HG02623 (cell line): ENCODE data around the gene METTL17.
"Not testable (repeated sequence)": the region's sequence is repeated elsewhere in the genome, so short reads cannot be mapped to it uniquely, and the experiment has no call there.

Experiments
- ATAC-seq: cut with Tn5 transposase; IDR thresholded peaks from one replicate; pipeline ENCODE4 v1.9.1; 2021; ENCODE audit warnings: moderate library complexity; ENCODE audit not compliant: unreplicated experiment

The METTL17 gene

DNA sequence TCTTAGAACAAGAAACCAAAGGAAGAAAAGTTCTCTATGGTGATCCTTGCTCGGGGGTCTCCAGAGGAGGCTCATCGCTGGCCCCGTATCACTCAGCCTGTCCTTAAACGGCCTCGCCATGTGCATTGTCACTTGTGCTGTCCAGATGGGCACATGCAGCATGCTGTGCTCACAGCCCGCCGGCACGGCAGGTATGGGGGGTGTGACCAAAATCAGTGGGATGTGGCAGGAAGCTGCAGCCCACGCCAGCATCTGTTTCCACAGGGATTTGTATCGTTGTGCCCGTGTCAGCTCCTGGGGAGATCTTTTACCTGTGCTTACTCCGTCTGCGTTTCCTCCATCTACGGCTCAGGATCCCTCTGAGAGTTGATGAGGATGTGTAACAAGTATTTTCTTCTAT lies 6.7 kb downstream of the METTL17 start:
- no peak for ATAC-seq

DNA sequence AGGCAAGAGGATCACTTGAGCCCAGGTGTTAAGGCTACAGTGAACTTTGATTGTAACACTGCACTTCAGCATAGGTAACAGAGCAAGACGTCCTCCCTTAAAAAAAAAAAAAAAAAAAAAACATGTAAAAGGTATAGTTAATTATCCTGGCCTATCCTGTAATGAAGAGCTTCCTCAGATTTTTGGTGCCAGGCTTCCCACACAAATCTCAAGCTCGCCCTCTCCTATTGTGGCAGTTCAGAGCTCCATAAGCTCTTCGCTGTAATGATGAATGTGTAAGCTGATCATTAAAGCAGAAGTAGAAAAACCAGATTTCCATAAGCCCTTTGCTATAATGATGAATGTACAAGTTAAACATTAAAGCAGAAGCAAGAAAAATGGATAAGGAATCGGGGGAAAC lies 7.3 kb downstream of the METTL17 start:
- no peak for ATAC-seq

DNA sequence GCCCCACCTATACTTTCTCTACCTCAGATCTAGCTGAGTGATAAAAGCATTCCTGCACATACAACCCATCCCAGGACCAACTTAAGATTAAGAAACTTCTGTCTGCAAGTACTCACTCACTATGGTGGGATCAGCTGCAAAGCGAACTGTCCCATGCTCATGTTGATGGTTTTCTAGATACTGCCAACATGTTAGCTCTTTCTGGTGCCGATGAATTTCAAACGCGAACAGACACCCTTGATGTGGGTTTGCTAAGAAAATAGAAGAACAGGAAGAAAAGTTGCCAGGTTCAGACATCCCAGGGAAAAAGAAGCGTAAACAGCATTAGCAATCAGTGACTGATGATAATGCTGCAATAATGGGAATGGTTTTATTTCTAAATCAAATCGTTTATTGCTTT lies 7.8 kb downstream of the METTL17 start:
- no peak for ATAC-seq

DNA sequence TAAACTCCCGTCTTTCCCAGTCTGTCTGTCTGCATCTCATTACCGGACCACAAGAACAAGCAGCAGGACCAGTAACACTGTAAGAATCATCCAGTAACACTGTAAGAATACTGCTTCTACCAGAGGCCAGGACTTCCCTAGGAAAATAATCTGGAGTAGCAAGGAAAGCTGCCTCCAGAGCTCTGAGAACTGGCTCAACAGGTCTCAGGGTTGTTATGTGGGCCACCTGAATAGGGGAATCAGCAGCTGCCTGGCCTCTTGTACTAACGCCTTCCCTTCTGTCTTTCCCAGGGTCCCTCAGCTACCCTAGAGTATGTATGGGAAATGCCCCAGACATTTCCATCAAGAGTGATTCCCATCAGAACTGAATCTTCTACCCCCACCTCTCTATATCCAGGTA lies 8.4 kb downstream of the METTL17 start:
- ATAC-seq, result no peak

DNA sequence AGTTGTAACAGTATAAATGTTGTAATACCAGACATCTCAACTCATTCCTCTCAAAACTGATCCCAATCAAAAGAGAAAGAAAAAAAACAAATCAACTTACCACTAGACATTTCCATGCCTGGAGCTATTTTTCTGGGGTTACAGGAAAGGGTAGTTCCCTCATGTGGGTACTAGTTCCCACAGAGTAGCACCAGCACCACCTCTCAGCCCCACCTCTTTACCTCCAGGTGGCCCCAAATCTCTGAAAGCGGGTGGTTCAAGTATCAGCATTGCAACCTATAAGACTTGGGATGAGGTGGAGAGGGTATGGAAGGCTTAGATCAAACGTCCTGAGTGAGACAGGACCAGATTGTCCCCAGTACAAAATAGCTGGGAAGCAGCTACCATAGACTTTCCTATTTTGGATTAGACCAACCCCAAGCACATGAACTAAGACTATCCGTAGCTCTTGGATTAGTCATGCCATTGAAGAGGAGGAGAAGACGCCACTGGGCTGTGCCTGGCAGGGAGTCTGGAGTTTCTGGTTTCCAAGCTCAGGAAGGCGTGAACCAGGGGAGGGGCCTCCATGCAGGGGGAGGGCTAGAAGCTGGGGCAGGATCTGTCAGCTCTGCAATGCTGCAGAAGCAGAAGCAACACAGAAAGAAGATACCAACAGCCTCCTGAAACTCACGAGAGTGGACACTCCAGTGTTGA lies 9.0 kb downstream of the METTL17 start, which contains the start of gene SLC39A2:
Gene SLC39A2 (plus strand): TSS at position 620 of the 693 bp plus-strand sequence. CDS start 154 bp downstream, outside the sequence.
- ATAC-seq, result no peak

DNA sequence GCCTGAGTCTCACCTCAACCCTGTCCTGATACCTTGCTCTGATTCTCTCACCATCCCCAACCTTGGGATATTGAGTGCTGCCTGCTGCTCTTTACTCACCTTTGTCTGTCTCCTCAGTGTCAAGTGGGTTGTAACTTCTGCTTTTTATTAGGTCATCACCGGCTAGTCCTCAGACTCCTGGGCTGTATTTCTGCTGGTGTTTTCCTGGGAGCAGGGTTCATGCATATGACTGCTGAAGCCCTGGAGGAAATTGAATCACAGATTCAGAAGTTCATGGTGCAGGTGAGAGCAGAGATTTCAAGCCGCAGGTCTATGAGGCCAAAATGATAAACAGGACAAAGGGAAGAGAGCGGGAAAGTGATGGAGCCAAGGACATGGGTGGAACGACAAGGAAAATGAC lies 9.8 kb downstream of the METTL17 start:
- ATAC-seq, result no peak

DNA sequence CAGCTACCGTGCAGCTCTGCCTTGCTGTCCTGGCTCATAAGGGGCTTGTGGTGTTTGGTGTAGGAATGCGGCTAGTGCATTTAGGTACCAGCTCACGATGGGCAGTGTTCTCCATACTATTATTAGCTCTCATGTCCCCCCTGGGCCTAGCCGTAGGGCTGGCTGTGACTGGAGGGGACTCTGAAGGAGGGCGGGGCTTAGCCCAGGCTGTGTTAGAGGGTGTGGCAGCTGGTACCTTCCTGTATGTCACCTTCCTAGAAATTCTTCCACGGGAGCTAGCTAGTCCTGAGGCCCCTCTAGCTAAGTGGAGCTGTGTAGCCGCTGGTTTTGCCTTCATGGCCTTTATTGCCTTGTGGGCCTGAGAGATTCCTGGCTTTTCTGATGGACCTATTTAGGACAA lies 11.4 kb downstream of the METTL17 start:
- ATAC-seq, result no peak

DNA sequence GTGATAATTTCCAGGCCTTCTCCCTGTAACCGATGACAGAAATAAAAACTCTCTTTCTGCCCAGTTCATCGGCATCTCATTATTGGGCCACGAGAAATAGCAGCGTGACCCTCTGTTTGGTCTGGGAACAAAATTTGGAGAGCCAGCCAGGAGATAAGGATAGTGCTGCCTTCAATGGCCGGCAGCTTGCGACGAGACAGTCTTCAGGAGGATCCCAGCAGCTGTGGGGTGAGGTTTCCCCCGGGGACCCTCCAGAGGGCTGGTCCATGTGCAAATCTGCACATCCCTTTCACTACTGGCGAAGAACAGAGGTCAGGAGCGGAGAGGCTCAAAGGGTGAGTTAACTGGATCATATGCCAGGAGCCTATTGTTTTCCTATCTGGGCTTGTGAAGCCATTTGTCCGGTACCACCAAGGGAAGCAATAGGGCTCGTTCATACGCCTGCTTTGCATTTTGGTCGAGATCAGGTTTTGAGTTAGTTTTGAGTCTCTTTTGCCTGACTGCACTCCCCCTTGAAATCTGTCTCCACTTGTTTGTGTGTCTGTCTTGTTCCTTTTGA lies 14.1 kb downstream of the METTL17 start:
- ATAC-seq, result no peak

DNA sequence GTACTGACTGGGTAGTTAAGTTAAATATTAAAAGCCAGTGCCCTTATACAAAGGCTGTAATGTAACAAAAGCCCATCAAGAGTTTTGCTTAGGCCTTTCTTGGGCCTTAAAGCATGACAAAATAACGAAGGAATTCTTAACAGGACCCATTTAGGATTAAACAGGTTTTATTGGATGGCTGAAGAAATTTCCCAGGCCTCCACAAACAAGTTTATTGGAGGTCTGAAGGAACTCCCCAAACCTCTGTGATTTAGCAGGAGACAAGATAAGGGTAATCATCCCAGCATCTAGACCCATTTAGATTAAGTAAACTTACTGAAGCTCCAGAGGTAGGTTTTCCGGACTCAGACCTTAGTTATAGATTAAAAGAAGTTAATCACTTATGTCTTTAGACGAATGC lies 19.9 kb downstream of the METTL17 start:
- ATAC-seq, result not testable (repeated sequence)

DNA sequence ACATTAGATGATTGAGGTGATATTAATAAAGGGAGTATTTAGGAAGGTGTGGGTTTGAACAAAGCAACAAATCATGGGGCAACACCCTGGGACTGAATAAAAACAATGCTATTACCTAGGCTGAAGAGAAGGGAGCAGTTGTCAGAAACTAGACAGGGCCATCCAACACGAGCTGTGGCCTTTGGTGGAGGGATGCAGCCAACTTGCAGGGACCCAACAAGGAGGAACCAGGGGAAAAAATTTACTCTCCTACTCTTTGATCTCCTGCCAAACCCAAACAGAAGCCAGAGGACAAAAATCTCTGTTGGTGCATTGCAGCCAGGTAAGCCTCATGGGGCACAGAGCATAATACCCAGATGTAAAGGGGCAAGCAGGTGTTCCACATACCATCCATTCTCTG lies 21.4 kb downstream of the METTL17 start:
- no peak for ATAC-seq

DNA sequence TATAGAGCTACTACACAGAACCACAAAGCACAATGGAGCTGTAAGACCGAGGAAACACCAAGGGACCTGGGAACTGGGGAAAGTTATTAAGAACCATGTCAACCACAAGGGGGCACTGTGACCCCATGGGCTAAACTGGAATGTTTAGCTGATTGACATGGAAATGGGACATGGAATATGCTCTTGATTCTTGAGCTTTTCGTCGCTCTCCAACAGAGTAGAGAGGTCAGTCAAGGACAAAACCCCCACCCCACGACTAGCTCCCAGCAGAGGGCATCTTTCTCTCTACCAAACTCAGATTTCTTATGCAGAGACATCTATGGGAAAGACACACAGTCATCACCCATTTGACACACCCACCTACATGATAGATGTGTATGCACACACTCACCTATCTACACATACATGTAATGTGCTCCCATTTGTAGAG lies 25.0 kb downstream of the METTL17 start:
- no peak for ATAC-seq

DNA sequence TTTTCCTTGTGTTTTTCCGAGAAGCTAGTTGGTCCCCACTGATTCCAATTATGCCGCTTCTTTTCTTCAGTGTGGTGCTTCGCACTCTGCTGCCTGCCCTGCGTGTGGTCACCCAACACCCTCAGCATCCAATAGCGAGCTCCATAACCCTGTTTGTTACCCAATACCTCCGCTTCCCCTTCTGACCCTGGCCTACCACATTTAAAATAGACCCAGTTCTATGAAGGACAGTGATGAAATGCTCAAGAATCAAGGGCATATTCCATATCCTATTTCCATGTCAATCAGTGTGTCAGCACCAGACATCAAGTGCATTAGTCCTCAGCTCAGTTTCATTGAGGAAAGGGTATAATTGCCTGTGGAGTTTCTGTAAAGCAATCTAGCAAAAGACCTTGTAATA lies 25.5 kb downstream of the METTL17 start:
- ATAC-seq, result no peak

DNA sequence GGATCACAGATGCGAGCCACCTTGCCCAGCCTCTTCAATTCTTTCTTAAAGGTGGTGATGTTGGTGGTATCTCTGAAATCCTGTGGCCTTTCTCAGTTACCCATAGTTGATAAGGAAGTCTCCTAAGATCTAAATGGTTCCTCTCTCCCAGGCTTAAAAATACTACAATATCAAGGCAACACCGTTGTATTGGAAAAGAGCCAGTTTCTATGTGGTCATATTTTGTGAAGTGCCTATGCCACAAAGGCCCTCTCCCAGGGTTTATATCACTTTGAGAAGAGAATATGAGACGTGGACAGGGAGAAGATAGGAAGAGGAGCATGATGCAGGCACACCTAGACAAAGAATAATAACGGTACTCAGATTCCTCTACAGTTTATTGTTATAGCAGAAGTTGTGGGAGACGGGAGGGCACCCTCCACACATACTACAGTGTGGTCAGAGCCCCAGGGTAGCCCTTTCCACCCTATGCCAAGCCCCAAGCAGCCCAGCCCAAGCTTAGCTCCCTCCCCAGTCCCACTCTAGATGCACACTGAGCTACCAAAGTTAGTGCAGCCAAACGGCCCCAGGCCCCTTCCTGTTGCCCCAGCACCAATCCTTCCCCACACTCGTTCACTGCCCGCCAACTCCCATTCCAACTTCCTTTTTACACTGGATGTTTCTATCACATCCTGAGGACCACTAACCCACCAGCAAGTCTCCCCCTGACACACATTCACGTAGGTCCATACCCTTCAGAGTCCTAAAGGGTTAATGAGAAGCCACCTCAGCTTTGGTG lies 26.8 kb downstream of the METTL17 start:
- no peak for ATAC-seq

DNA sequence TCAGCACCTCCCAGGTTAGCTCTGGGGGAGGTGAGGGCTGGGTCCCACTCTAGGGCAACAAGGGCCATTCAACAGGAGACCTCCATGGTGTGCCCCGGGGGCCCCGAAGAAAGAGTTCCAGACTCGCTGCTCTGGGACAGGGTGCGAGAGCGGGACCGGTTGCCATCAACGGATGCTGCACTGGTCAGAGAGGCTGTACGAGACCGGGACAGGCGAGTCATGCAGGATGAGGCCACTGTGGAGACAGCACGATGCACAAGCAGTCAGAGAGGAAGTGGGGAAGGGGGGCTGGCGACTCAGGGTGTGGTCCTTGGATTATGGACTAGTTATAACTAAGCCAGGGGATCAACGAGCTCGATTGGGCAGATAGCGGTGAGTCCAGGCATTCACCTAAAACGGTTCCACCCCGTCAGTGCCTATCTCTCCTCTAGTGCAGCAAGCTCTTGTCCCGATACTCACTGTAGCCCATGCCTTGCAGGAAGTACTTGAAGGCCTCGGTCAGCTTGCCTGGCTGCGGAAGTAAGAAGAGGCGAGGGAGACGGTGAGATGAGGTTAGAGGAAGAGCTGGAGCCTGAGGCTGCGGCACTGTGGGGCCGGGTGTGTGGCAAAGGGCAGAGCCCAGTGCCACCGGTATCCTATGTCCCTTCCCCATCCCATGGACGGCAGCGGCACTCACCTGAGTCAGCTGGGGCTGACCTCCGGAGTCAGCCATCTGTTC lies 27.9 kb downstream of the METTL17 start:
- no peak for ATAC-seq

DNA sequence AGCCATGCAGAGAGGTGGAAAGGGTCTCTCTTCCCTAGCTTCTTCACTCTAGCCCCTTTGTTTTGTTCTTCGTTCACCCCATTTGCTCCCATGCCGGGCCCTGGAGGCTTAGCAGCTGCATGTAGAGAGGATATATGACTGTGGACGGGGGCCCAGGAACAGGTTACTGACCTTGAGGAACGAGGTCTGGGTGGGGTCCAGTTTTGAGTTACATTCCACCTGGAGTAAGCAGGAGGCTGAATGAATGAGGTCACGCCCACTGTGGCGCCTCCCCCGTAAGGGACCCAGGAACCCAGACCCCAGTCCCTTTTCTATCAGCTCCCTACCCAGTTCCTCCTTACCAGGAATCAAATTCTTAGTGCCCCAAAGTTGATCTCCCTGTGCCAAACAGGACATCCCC lies 28.5 kb downstream of the METTL17 start:
- ATAC-seq, result no peak

DNA sequence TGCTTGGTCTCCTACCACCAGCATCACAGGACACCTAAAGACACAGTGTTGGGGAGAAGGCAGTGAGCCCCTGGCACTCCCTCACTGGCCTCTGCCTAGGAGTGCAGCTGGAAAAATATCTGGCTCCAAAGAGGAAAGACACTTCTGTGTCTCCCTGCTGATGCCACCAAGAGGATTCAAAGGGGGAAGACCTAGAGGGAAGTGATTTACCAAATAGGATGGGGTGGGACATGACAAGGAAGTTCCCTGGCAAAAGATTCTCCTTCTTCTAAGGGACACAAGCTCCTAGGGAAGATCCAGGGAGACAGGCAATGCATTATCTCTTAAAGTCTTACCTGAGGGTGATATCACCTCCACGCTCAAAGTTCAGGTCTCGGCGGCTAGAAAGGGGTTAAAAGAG lies 29.0 kb downstream of the METTL17 start:
- ATAC-seq, result no peak

DNA sequence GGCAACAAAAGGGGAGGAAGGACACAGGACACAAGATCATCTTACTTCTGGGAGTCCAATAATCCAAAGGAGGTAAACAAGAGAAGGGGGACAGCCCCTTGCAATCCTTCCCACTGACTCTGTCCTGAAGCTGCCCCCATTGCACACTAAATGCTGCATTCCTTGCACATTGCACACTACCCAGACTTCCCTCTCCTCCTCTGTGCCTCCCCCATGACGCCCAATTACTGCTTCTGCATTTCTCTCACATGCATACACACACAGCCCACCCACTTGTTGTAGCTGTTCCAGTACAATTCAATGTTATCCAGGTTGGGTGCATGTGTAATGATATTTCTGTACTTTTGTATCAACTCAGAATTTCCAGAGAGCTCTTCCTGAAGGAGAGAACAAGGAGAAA lies 29.6 kb downstream of the METTL17 start:
- ATAC-seq, result no peak

DNA sequence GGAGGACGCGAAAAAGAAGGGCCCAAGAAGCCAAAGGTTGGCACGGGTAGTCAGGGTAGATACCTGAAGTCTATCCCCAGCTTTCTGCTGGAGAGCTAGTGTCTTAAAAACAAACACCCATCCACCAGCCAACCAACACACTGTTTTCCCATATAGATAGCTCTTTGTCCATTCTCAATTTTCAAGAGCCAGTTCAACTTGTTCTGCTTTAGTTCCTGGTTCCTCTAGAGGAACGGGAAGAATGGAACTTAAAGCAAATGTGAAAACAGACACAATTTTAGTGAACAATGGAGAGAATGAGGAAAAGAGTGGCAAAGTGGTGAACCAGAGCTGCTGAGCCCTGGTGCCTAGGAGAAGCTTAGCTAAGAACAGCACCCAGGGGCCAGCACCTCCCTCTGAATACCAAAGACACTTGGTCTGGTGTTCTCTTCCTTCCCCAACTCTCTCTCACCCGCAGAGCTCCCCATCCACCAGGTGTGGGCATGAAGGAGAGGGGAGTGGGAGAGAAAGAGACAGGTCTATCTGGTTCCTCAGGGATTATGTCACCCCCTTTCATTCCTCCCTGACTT lies 31.3 kb downstream of the METTL17 start:
- no peak for ATAC-seq

DNA sequence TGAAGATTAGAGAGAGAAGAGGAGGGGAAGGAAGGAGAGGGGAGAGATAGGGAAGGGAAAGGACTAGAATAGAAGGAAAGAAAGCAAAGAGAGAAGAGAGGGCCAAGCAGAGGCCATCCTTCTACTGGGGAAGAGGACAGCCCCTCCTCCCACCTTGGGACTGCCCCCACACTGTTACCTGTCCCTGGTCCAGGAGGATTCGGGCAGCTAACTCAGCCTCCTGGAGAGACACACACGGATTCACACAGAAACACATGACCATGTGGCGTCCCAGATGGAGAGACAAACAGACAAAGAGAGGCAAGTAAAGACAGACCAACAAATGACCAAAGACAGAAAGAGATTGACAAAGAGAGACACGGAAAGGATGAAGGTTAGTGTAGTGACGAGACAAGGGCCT lies 32.9 kb downstream of the METTL17 start:
- ATAC-seq, result no peak

DNA sequence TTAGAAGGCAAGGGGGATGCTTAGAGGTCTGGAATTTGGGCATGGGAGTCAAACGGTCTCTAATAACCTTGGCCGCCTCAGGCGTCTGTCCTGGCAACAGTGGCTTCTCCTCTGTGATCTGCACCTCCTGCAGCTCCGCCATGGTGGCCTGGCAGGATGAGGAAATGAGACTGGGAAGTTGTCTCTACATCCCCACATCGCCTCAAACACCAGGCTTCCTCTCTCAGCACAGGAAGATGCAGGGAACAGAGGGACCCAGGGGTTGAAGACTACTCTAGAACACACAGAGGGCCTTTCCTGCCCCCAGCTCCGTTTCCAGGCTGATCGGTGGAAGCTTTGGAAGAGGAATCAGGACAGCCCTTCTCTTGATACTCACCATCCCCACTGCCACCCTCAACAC lies 33.4 kb downstream of the METTL17 start:
- no peak for ATAC-seq
